C4-2B (cell line): ENCODE measurements around the gene PTPRD.

Experiments
- CTCF ChIP-seq: fragments of 450-650 bp; conservative IDR thresholded peaks from 2 replicates; pipeline ENCODE4 v1.5.1; 2017; ENCODE audit warnings: mild to moderate bottlenecking
- ZFX ChIP-seq: fragments of 450-650 bp; IDR thresholded peaks from 2 replicates; pipeline ENCODE4 v1.6.1; 2017

GRCh38 chr9:9963841-9964240, 649.0 kb downstream of the PTPRD start:
- no peak for TF ChIP-seq CTCF
- TF ChIP-seq ZFX: no peak
